Left renal cortex interstitium (tissue), 4 donors: ENCODE results near the gene PIPOX. TPM values are rescaled to one million over a fixed set of nuclear protein-coding genes. Genes with fewer than 3 reads are reported as not detected.
"Not testable (repeated sequence)": the region's sequence is repeated elsewhere in the genome, so short reads cannot be mapped to it uniquely, and the experiment has no call there.

Experiments
- DNase-seq, 4 donors: peaks; one replicate each; pipeline ENCODE4 v3.0.0-alpha.2; 2013; ENCODE audit warnings: low read depth in 4 of 4, low spot score in 2 of 4, missing footprints in 1 of 4
- polyA plus RNA-seq, 4 donors: library from polyadenylated mRNA; unstranded; fragments of 120-200 nt; gene quantifications; one replicate each; pipeline ENCODE4 v1.2.1, GENCODE V29; 2013; ENCODE audit not compliant: insufficient read length in 4 of 4

The PIPOX gene
- polyA plus RNA-seq, 4 donors: 4.2 to 12.6 (median 9.1) TPM

- DNase-seq: no peak
Observed at GRCh38 chr17:29071303-29071702, 28.4 kb downstream of the PIPOX start.

- DNase-seq: no peak
Observed at GRCh38 chr17:29073045-29073444, 30.1 kb downstream of the PIPOX start.

GRCh38 chr17:29073520-29073919 lies 30.6 kb downstream of the PIPOX start:
- DNase-seq: no peak

- no peak for DNase-seq
Observed at GRCh38 chr17:29074488-29074887, 31.5 kb downstream of the PIPOX start.

GRCh38 chr17:29076087-29076486 lies 33.1 kb downstream of the PIPOX start:
- no peak for DNase-seq

GRCh38 chr17:29076722-29077121 lies 33.8 kb downstream of the PIPOX start:
- no peak for DNase-seq

GRCh38 chr17:29077320-29077719 lies 34.4 kb downstream of the PIPOX start:
- DNase-seq: no peak

- no peak for DNase-seq
Observed at GRCh38 chr17:29078183-29079045, 35.5 kb downstream of the PIPOX start.

- DNase-seq: no peak
Observed at GRCh38 chr17:29079433-29079832, 36.5 kb downstream of the PIPOX start.

- no peak for DNase-seq
Observed at GRCh38 chr17:29079887-29080286, 36.9 kb downstream of the PIPOX start.

GRCh38 chr17:29080323-29080722 lies 37.4 kb downstream of the PIPOX start:
- DNase-seq: no peak

- DNase-seq: no peak
Observed at GRCh38 chr17:29080965-29081364, 38.0 kb downstream of the PIPOX start.

- DNase-seq: peak in 2 of 4 donors; percentile 37 to 59
Observed at GRCh38 chr17:29084541-29085146, 41.7 kb downstream of the PIPOX start.

- no peak for DNase-seq
Observed at GRCh38 chr17:29085223-29085622, 42.3 kb downstream of the PIPOX start.

- DNase-seq: no peak
Observed at GRCh38 chr17:29086628-29087332, 43.8 kb downstream of the PIPOX start.

- DNase-seq: not testable (repeated sequence)
Observed at GRCh38 chr17:29088782-29089181, 45.8 kb downstream of the PIPOX start.

- DNase-seq: no peak
Observed at GRCh38 chr17:29089601-29090044, 46.7 kb downstream of the PIPOX start.

- DNase-seq: no peak
Observed at GRCh38 chr17:29090108-29090507, 47.2 kb downstream of the PIPOX start.

GRCh38 chr17:29090750-29091605 lies 48.0 kb downstream of the PIPOX start:
- no peak for DNase-seq

GRCh38 chr17:29091606-29092289 lies 48.8 kb downstream of the PIPOX start:
- DNase-seq: no peak
